SK-N-SH (cell line): Measurements from ENCODE around the gene ATF2. TPM values are rescaled to one million over a fixed set of nuclear protein-coding genes. Genes with fewer than 3 reads are reported as not detected.

Experiments
- CTCF ChIA-PET: fragments of 300-600, 350-600 bp; formaldehyde crosslinking; extraction: SDS; loops from one replicate; lab custom pipeline; 2021; lab: Yijun Ruan, JAX
- POLR2A ChIA-PET: fragments of 350-600 bp; sonication (Branson Sonifier 250); formaldehyde crosslinking; extraction: SDS; loops from one replicate; lab custom pipeline; 2020; ENCODE audit warnings: antibody characterized with exemption, inconsistent platforms; lab: Yijun Ruan, JAX
- DNase-seq: peaks from one replicate; pipeline ENCODE4 v3.0.0; 2012
- H2AFZ ChIP-seq: fragments of 200-600 bp; sonication (generic); 2 replicates; pipeline ENCODE4 v1.8.1; 2016; ENCODE audit warnings: antibody characterized with exemption, mild to moderate bottlenecking, low read depth
- H3F3A ChIP-seq: fragments of 200-600 bp; sonication (generic); replicated peaks from 2 replicates; pipeline ENCODE3; 2016; ENCODE audit warnings: antibody characterized with exemption, mild to moderate bottlenecking; ENCODE audit not compliant: insufficient read depth
- H3K27ac ChIP-seq, 2 experiments: fragments of 200-500 bp in 1 of 2; fragments of 200-600 bp in 1 of 2; sonication (Bioruptor generic) in 1 of 2; sonication (generic), shearing (Covaris generic) in 1 of 2; 2 replicates each; pipeline versions ENCODE4 v1.5.1 to v1.6.1; 2014 to 2016; ENCODE audit warnings: low read depth in 2 of 2, inconsistent platforms in 1 of 2, low read length in 1 of 2, mild to moderate bottlenecking in 1 of 2, mixed read lengths in 1 of 2
- H3K27me3 ChIP-seq: fragments of 200-600 bp; sonication (generic), shearing (Covaris generic); 2 replicates; pipeline ENCODE4 v1.6.1; 2016; ENCODE audit warnings: mixed run types; ENCODE audit not compliant: insufficient read depth
- H3K36me3 ChIP-seq, 2 experiments: fragments of 200-500 bp in 1 of 2; fragments of 200-600 bp in 1 of 2; sonication (Bioruptor generic) in 1 of 2; sonication (generic) in 1 of 2; replicated peaks in 1 of 2; 2 replicates each; pipeline versions ENCODE3 to v1.5.1; 2014 to 2016; ENCODE audit warnings: low read length in 1 of 2, mild to moderate bottlenecking in 1 of 2; ENCODE audit not compliant: insufficient read depth in 2 of 2, control insufficient read depth in 1 of 2
- H3K4me1 ChIP-seq, 2 experiments: fragments of 200-500 bp in 1 of 2; fragments of 200-600 bp in 1 of 2; sonication (Bioruptor generic) in 1 of 2; sonication (generic), shearing (Covaris generic) in 1 of 2; 2 replicates each; pipeline versions ENCODE4 v1.5.1 to v1.6.1; 2014 to 2016; ENCODE audit warnings: low read depth in 1 of 2, low read length in 1 of 2, mixed run types in 1 of 2; ENCODE audit not compliant: insufficient read depth in 2 of 2, control insufficient read depth in 1 of 2
- H3K4me2 ChIP-seq: fragments of 200-600 bp; sonication (generic), shearing (Covaris generic); 2 replicates; pipeline ENCODE4 v1.6.1; 2017; ENCODE audit warnings: mixed run types
- H3K4me3 ChIP-seq, 2 experiments: fragments of 200-500 bp in 1 of 2; fragments of 200-600 bp in 1 of 2; sonication (Bioruptor generic) in 1 of 2; sonication (generic), shearing (Covaris generic) in 1 of 2; 2 replicates each; pipeline versions ENCODE4 v1.5.1 to v1.8.1; 2014 to 2016; ENCODE audit warnings: low read depth in 2 of 2, inconsistent platforms in 1 of 2, low read length in 1 of 2, mild to moderate bottlenecking in 1 of 2, mixed read lengths in 1 of 2, moderate library complexity in 1 of 2
- H3K79me2 ChIP-seq: fragments of 200-600 bp; sonication (generic); 2 replicates; pipeline ENCODE4 v1.8.1; 2017; ENCODE audit warnings: mild to moderate bottlenecking; ENCODE audit not compliant: insufficient read depth
- H3K9ac ChIP-seq: fragments of 200-600 bp; sonication (generic); 2 replicates; pipeline ENCODE4 v1.6.1; 2017; ENCODE audit warnings: mixed run types
- H3K9me2 ChIP-seq: fragments of 200-600 bp; sonication (generic); 2 replicates; pipeline ENCODE4 v1.6.1; 2017; ENCODE audit warnings: mixed run types
- H3K9me3 ChIP-seq: fragments of 200-600 bp; sonication (generic); 2 replicates; pipeline ENCODE4 v1.6.1; 2017; ENCODE audit warnings: mixed run types, mild to moderate bottlenecking, moderate library complexity
- H4K20me1 ChIP-seq: fragments of 200-600 bp; sonication (generic); 2 replicates; pipeline ENCODE4 v1.6.1; 2017; ENCODE audit warnings: mild to moderate bottlenecking, mixed run types; ENCODE audit not compliant: insufficient read depth
- EP300 ChIP-seq, 2 experiments: IDR thresholded peaks; 2 replicates each; pipeline versions ENCODE4 v1.4.0 to v1.6.1; 2012; ENCODE audit warnings: borderline replicate concordance in 1 of 2, low read depth in 1 of 2, low read length in 1 of 2
- WGBS: methylation state at CpG from one replicate; pipeline ENCODE4 v1.1.6; 2017; ENCODE audit warnings: low lambda C conversion rate; 5-methylcytosine and 5-hydroxymethylcytosine counted together
- polyA plus RNA-seq, 3 experiments: library from polyadenylated mRNA; depleted of rRNA; stranded (reverse); fragments of >200 nt; gene quantifications; 2 replicates each; pipeline ENCODE4 v1.2.3, GENCODE V29; 2012
- small RNA-seq, 7 experiments: library from RNA; depleted of rRNA; stranded (forward); fragments of <200 nt; gene quantifications; one replicate each; pipeline ENCODE3, GENCODE V24; 2012

Gene ATF2
- polyA plus RNA-seq, 1 of the 3 experiments (the other 2 are of a cell fraction) = 19.0 TPM

GRCh38 chr2:175022923-175023322 is 145.1 kb downstream of the ATF2 start:
- H3K27me3 ChIP-seq = no peaks in the 10 kb centered on the region
- H4K20me1 ChIP-seq = no peaks in the 10 kb centered on the region
- CTCF ChIA-PET = interaction anchor here (0.6 to 1.3 kb wide), 5 partner anchors 8 to 252 kb away, joined by 3 to 5 read pairs (median 3); no protein-coding TSS in a partner anchor
- H2AFZ ChIP-seq = no peak overlapping the region
- no peak for TF ChIP-seq EP300 (IDR thresholded peaks at IDR 0.05; ENCODE audit: borderline replicate concordance in 1 of 2, low read depth in 1 of 2, low read length in 1 of 2)
- no peaks in the 10 kb centered on the region for H3K9me3 ChIP-seq
- H3K4me3 ChIP-seq = no peak overlapping the region
- no peaks in the 10 kb centered on the region for H3F3A ChIP-seq
- no peak for DNase-seq
- no peak overlapping the region for H3K27ac ChIP-seq
- no peaks in the 10 kb centered on the region for H3K79me2 ChIP-seq
- WGBS = 94% methylated on average over 3 of the region's 3 CpGs
- POLR2A ChIA-PET = no interaction called here
- H3K36me3 ChIP-seq = no peaks in the 10 kb centered on the region
- no peak overlapping the region for H3K9ac ChIP-seq
- H3K9me2 ChIP-seq = no peaks in the 10 kb centered on the region
- H3K4me1 ChIP-seq = peaks cover 0 to 2% of the 10 kb centered on the region in 2 experiments; a peak in 1 of 4 replicates
- no peak overlapping the region for H3K4me2 ChIP-seq

Small RNAs within 50 kb of the gene (small RNA-seq; reads per million reads assigned to genes)
- gene MIR933 (0 to 0.21 (median 0) reads per million in 7 experiments), gene RF02271 (0 reads per million in 7 experiments), gene RNU6-1290P (0 reads per million in 7 experiments), gene RNU6-763P (0 reads per million in 7 experiments)

Other genes with a start within 250 kb of the ATF2 start
- gene CHN1, start 162.8 kb downstream of the ATF2 start, polyA plus RNA-seq (2012; rRNA removed) = 31.6 and 46.9 TPM in 2 replicates
- gene ATP5MC3, start 13.5 kb upstream of the ATF2 start, polyA plus RNA-seq (2012; rRNA removed) = 365 and 408 TPM in 2 replicates